OCI-LY3 (cell line): Measurements from ENCODE around the gene HTR3B.

Experiments used
- H2AFZ ChIP-seq: fragments of 200-600, 300-600 bp; shearing (Covaris generic); 2 replicates; pipeline ENCODE4 v1.6.0; 2014; ENCODE audit warnings: antibody characterized with exemption, low read depth, low read length
- H3K27ac ChIP-seq: fragments of 200-600, 300-600 bp; sonication (generic); 2 replicates; pipeline ENCODE4 v1.5.1; 2014; ENCODE audit warnings: mild to moderate bottlenecking, low read length, moderate library complexity, mixed read lengths
- H3K27me3 ChIP-seq: fragments of 200-600, 300-600 bp; sonication (generic); 2 replicates; pipeline ENCODE4 v1.6.1; 2014; ENCODE audit warnings: low read depth, low read length, mixed read lengths
- H3K36me3 ChIP-seq: fragments of 200-600, 300-600 bp; sonication (generic); replicated peaks from 2 replicates; pipeline ENCODE3; 2014; ENCODE audit warnings: low read depth, low read length, mixed read lengths
- H3K4me1 ChIP-seq: fragments of 300-600, 200-600 bp; sonication (generic); 2 replicates; pipeline ENCODE4 v1.6.1; 2014; ENCODE audit warnings: low read length, mixed read lengths
- H3K4me2 ChIP-seq: fragments of 200-600, 300-600 bp; sonication (generic); 2 replicates; pipeline ENCODE4 v1.6.1; 2014; ENCODE audit warnings: low read length, mixed read lengths
- H3K4me3 ChIP-seq: fragments of 300-600, 200-600 bp; sonication (generic); 2 replicates; pipeline ENCODE4 v1.5.1; 2014; ENCODE audit warnings: antibody characterized with exemption, mild to moderate bottlenecking, low read length, moderate library complexity
- H3K79me2 ChIP-seq: fragments of 300-600, 200-600 bp; shearing (Covaris generic); 2 replicates; pipeline ENCODE4 v1.6.1; 2014; ENCODE audit warnings: mild to moderate bottlenecking, low read length, mixed read lengths
- H3K9ac ChIP-seq: fragments of 300-600, 200-600 bp; shearing (Covaris generic); 2 replicates; pipeline ENCODE4 v1.6.0; 2014; ENCODE audit warnings: mild to moderate bottlenecking, low read length, moderate library complexity
- H3K9me3 ChIP-seq: fragments of 200-600, 300-600 bp; shearing (Covaris generic); 2 replicates; pipeline ENCODE4 v1.6.1; 2014; ENCODE audit warnings: low read length, mixed read lengths; ENCODE audit not compliant: insufficient read depth
- H4K20me1 ChIP-seq: fragments of 200-600, 300-600 bp; sonication (generic); 2 replicates; pipeline ENCODE4 v1.6.1; 2016; ENCODE audit warnings: low read length, mixed read lengths; ENCODE audit not compliant: insufficient read depth
- EZH2phosphoT487 ChIP-seq: fragments of 200-600 bp; shearing (Covaris generic); IDR thresholded peaks from 2 replicates; pipeline ENCODE4 v1.6.1; 2018; ENCODE audit warnings: antibody characterized with exemption, mixed run types, low read depth
- TF ChIP-seq, protein P1 (sequence below): fragments of 200-600, 300-600 bp; sonication (generic); IDR thresholded peaks from 2 replicates; pipeline ENCODE4 v1.5.1; 2014; ENCODE audit warnings: antibody characterized with exemption, low read length, low read depth

HTR3B gene

DNA sequence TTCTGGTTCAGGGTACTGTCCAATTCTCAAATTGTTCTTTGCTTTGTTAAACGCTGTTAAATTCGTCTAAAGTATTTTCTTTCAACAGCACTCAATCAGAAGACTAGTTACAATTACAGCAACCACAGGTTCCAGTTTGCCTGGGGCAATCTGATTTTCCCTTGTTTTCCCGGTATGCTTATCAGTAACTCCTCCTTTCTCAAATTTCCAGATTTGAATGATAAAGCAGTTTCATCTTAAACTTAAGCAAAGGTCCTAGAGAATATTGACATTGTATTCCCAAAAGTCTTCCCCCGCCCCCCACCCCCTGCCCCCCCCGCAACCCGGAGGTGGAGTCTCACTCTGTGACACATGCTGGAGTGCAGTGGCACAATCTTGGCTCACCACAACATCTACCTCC is 18.7 kb upstream of the HTR3B start:
- no peak overlapping the region for H3K4me2 ChIP-seq
- no peak for TF ChIP-seq EZH2phosphoT487
- TF ChIP-seq, protein P1, sequence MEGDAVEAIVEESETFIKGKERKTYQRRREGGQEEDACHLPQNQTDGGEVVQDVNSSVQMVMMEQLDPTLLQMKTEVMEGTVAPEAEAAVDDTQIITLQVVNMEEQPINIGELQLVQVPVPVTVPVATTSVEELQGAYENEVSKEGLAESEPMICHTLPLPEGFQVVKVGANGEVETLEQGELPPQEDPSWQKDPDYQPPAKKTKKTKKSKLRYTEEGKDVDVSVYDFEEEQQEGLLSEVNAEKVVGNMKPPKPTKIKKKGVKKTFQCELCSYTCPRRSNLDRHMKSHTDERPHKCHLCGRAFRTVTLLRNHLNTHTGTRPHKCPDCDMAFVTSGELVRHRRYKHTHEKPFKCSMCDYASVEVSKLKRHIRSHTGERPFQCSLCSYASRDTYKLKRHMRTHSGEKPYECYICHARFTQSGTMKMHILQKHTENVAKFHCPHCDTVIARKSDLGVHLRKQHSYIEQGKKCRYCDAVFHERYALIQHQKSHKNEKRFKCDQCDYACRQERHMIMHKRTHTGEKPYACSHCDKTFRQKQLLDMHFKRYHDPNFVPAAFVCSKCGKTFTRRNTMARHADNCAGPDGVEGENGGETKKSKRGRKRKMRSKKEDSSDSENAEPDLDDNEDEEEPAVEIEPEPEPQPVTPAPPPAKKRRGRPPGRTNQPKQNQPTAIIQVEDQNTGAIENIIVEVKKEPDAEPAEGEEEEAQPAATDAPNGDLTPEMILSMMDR: no peak
- no peak overlapping the region for H3K9ac ChIP-seq
- no peak overlapping the region for H3K27ac ChIP-seq
- H3K4me3 ChIP-seq: no peak overlapping the region
- no peaks in the 10 kb centered on the region for H3K9me3 ChIP-seq
- H3K27me3 ChIP-seq: no peaks in the 10 kb centered on the region
- no peaks in the 10 kb centered on the region for H3K79me2 ChIP-seq
- H3K36me3 ChIP-seq: no peaks in the 10 kb centered on the region
- peaks cover 26% of the 10 kb centered on the region for H3K4me1 ChIP-seq
- H4K20me1 ChIP-seq: no peaks in the 10 kb centered on the region
- H2AFZ ChIP-seq: no peak overlapping the region

DNA sequence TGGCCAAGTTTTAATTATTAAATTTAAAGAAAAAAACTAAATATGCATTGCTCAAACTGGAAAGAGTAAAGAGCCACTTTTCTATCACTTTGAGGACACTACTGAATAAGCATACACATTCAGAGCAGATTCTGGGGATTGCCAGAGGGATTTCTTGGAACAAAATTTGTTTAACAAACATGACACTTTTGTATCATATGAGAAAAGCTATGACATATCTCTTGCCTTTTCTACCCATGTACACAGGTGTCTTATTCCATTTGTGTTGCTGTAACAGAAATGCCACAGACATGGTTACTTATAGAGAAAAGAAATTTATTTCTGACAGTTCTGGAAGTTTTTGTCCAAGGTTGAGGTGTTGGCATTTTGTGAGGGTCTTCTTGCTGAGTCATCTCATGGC is 15.7 kb upstream of the HTR3B start:
- Histone ChIP-seq H3K36me3 (no peaks in the 10 kb centered on the region), H3K9me3 (no peaks in the 10 kb centered on the region), H2AFZ (no peak overlapping the region), H3K4me2 (no peak overlapping the region), H4K20me1 (no peaks in the 10 kb centered on the region), H3K4me1 (peaks cover 26% of the 10 kb centered on the region), H3K27me3 (no peaks in the 10 kb centered on the region), H3K4me3 (no peak overlapping the region), H3K9ac (no peak overlapping the region), H3K79me2 (no peaks in the 10 kb centered on the region), H3K27ac (no peak overlapping the region)
- no peak for TF ChIP-seq EZH2phosphoT487
- TF ChIP-seq, protein P1: no peak

DNA sequence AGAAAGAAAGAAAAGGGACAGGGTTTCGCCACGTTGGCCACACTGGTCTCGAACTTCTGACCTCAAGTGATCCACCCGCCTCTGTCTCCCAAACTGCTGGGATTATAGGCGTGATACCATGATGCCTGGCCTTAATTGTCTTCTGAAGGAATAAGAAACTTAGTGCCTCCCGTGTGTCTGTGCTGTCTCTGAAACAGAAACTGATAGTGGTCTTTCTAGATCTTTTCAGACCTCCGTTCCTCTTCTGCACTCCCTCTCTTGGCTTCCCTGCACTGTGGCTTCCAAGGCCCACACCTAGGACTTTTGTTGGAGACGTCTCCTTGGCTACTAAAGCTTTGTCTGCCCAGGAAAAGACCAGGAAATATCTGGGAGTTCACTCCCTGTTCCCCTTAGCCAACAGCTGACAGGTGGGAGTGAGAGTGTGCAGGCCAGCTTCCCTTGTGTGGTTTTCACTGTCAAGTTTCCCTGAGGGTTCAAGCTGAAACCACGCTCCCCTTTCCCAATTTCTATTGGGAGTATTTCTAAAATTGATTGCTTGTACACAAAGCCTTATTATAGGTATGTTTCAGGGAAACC is 10.1 kb upstream of the HTR3B start:
- Histone ChIP-seq H3K27ac (no peak overlapping the region), H3K4me1 (peaks cover 33% of the 10 kb centered on the region), H2AFZ (peak overlapping the region; percentile 22; the same call in 1 of the 2 replicates), H3K79me2 (no peaks in the 10 kb centered on the region), H4K20me1 (no peaks in the 10 kb centered on the region), H3K9ac (peak overlapping the region; percentile 17; the same call in 1 of the 2 replicates), H3K4me2 (peak overlapping the region; percentile 64), H3K4me3 (peak overlapping the region; percentile 34; the same call in 1 of the 2 replicates), H3K9me3 (no peaks in the 10 kb centered on the region), H3K36me3 (no peaks in the 10 kb centered on the region), H3K27me3 (no peaks in the 10 kb centered on the region)
- TF ChIP-seq, protein P1: no peak
- no peak for TF ChIP-seq EZH2phosphoT487

DNA sequence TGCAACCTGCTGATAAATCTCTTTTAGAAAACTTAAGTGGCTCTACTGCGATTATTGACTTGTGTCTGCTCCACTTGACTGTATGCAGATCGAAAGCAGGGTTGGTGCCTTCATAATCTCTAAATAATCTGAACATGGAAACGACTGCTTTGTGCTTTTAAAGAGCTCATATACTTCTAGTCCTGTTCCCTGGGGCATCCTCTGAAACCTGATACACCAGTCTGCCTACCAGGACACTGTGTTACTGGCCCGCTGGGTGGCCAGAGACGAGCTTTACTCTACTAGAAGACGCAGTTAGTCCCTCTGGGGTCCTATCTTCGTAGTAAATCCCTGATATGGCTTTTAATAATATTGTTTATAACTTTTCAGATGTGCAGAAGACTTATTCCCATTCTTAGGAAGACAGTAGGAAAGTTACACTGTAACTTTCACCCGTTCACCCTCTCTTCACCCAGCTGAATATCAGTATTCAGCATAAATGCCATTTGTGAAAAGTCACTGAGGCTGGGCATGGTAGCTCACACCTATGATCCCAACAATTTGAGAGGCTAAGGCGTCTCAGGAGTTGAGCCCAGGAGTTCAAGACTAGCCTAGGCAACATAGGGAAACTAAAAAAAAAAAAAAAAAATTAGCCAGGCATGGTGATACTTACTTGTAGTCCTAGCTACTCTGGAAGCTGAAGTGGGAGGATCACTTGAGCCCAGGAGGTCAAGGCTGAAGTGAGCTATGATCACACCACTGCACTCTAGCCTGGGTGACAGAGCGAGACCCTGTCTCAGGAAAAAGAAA is 9.0 kb upstream of the HTR3B start:
- peak overlapping the region; percentile 49; the same call in 1 of the 2 replicates for H3K9ac ChIP-seq
- H3K4me2 ChIP-seq: peak overlapping the region; percentile 84
- H3K36me3 ChIP-seq: no peaks in the 10 kb centered on the region
- no peak overlapping the region for H3K27ac ChIP-seq
- no peaks in the 10 kb centered on the region for H3K27me3 ChIP-seq
- no peak for TF ChIP-seq EZH2phosphoT487
- TF ChIP-seq, protein P1: no peak
- no peaks in the 10 kb centered on the region for H3K79me2 ChIP-seq
- H3K4me1 ChIP-seq: peaks cover 33% of the 10 kb centered on the region
- H3K9me3 ChIP-seq: no peaks in the 10 kb centered on the region
- H2AFZ ChIP-seq: peak overlapping the region; percentile 79; the same call in 1 of the 2 replicates
- H4K20me1 ChIP-seq: no peaks in the 10 kb centered on the region
- H3K4me3 ChIP-seq: peak overlapping the region; percentile 66
